Lower leg skin (tissue), 3 donors: ENCODE results near the gene ANKS6.

Experiments used
- CTCF ChIP-seq, 3 donors: fragments of 450-650 bp; IDR thresholded peaks; one replicate each; pipeline ENCODE4 v1.5.1; 2016; ENCODE audit warnings: antibody characterized with exemption in 3 of 3, mild to moderate bottlenecking in 3 of 3, moderate library complexity in 2 of 3
- POLR2A ChIP-seq, 2 donors: fragments of 450-650 bp; IDR thresholded peaks; one replicate each; pipeline ENCODE4 v1.6.1; 2016 to 2017; ENCODE audit warnings: antibody characterized with exemption in 2 of 2, mild to moderate bottlenecking in 1 of 2, moderate library complexity in 1 of 2

- TF ChIP-seq POLR2A (IDR thresholded peaks at IDR 0.05) (no peak), CTCF (IDR thresholded peaks at IDR 0.05) (no peak)
Observed at GRCh38 chr9:98730871-98731270, 65.5 kb downstream of the ANKS6 start.
